NCI-H446 treated with DMSO at 0.1 percent for 48 hours (cell line): ENCODE measurements around the gene SDSL.

Experiments
- DNase-seq: peaks from one replicate; lab custom pipeline; 2025; lab: John Stamatoyannopoulos, UW

The SDSL gene

GRCh38 chr12:113480336-113480971 is 58.3 kb downstream of the SDSL start:
- DNase-seq: no peak

GRCh38 chr12:113482334-113482733 is 60.2 kb downstream of the SDSL start:
- DNase-seq: no peak

GRCh38 chr12:113485330-113485729 is 63.1 kb downstream of the SDSL start:
- no peak for DNase-seq

- DNase-seq: no peak
Observed at GRCh38 chr12:113486722-113487121, 64.5 kb downstream of the SDSL start.
